ENCODE data around the gene FOXE1.

FOXE1 gene

GRCh38 chr9:97853056-97853843 is at the start of gene FOXE1:
Gene FOXE1, plus strand, starts transcription at chr9:97853226. Its CDS starts 689 bp downstream, at chr9:97853915.
- no peak for DNase-seq (ENCODE audit: low read depth)

- DNase-seq (ENCODE audit: low read depth) = no peak
These were observed 49.0 kb upstream of the FOXE1 start for GRCh38 chr9:97804059-97804365.

DNA sequence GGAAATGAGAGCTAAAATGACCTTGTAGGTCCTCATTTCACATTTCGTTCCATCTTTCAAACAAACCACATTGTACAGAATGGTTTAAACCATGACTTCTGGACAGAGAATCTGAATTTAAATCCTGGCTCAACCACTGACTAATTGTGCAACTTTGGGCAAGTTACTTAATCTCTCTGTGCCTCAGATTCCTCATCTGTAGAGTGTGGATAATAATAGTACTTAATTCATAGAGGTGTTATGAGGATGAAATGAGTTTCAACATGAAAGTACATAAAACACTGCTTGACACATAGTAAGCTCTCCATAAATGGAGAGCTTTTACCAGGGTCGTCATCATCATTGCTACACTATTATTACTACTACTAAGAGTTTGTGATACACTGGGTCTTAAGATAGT is 46.3 kb upstream of the FOXE1 start:
- DNase-seq (ENCODE audit: low read depth) = no peak

DNA sequence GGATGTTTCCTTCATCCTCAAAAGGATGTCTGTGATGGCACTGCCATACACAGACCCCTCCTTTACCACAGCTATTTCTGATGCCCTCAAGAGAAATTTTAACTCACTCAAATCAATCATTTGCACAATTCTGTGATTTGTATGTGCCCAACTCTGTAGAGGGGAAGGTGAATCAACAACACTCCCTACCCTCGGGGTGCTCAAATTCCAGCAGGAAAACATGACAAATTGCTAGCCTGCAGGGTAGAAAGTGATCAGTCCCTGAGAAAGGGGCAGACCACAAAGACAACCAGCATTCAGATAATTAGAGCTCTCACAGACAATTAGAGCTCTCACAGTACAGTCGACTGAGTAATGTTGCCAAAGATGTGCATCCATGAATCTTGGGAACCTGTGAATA is 45.3 kb upstream of the FOXE1 start:
- no peak for DNase-seq (ENCODE audit: low read depth)

- no peak for DNase-seq (ENCODE audit: low read depth)
These were observed 44.6 kb upstream of the FOXE1 start for GRCh38 chr9:97808415-97808814.

- DNase-seq (ENCODE audit: low read depth) = no peak
These were observed 44.1 kb upstream of the FOXE1 start for GRCh38 chr9:97808972-97809371.

DNA sequence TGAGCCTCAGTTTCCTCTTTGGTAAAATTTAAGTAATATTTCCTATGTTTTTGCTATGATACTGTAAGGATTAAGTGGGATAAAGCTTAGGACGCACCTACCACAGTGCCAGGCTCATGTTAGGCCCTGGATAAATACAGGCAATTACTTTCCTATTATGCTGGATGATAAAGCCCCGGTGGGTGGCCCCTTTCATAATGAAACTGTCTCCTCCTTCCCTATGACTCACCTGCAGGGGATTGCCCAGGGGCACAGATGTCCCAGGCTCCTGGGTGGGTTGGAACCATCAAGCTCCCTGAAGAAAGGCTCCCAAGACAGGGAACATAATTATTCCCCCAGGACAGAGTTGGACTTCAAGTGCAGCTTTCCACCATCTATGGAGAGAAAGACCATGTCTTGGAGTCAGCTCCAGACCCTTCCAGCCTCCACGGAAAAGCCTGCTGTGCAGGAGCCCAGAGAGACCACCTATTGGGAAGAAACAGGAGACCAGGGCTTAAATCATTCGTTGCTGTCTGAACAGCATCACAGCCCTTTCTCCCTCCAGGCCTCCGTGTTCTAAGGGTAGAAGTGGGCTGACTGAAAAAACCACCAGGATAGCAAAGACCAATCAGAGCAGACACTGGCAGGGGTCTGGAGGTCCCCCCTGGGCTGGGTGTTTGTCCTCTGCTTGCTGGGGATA is 43.2 kb upstream of the FOXE1 start:
- no peak for DNase-seq (ENCODE audit: low read depth)

GRCh38 chr9:97811533-97812246 is 41.3 kb upstream of the FOXE1 start:
- DNase-seq (ENCODE audit: low read depth) = no peak

DNA sequence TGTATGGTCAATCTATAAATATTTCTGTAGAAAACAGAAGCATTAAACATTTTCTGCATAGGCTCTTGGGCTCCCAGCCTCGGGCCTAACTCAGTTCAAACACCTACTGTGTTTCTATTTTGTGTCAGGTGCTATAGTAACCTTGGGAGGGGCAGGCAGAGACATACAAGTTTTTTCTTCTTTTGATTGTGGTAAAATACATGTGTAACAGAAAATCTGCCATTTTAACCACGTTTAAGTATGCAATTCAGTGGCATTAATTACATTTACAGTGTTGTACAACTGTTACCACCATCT is 40.8 kb upstream of the FOXE1 start:
- DNase-seq (ENCODE audit: low read depth) = no peak

GRCh38 chr9:97813072-97813471 is 40.0 kb upstream of the FOXE1 start:
- DNase-seq (ENCODE audit: low read depth) = no peak

DNA sequence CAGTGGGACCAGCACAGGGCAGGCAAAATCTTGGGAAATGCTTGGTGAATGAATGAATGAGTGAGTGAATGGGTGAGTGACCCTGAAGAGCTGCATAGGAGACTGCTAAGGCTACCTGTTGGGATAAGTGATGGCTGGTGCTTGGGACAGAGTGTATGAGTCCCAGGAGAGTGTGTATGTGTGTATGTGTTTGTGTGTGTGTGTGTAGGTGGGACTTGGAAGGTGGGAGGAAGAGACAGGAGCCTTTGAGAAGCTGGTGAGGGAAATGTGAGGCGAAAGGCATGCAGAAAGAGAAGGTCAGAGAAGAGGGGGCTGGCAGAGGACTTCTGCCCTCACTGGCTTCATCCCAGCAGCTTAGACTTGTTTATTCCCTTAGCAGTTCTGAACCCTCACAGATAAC is 33.3 kb upstream of the FOXE1 start:
- DNase-seq (ENCODE audit: low read depth) = no peak

GRCh38 chr9:97820373-97820772 is 32.7 kb upstream of the FOXE1 start:
- DNase-seq (ENCODE audit: low read depth) = no peak

DNA sequence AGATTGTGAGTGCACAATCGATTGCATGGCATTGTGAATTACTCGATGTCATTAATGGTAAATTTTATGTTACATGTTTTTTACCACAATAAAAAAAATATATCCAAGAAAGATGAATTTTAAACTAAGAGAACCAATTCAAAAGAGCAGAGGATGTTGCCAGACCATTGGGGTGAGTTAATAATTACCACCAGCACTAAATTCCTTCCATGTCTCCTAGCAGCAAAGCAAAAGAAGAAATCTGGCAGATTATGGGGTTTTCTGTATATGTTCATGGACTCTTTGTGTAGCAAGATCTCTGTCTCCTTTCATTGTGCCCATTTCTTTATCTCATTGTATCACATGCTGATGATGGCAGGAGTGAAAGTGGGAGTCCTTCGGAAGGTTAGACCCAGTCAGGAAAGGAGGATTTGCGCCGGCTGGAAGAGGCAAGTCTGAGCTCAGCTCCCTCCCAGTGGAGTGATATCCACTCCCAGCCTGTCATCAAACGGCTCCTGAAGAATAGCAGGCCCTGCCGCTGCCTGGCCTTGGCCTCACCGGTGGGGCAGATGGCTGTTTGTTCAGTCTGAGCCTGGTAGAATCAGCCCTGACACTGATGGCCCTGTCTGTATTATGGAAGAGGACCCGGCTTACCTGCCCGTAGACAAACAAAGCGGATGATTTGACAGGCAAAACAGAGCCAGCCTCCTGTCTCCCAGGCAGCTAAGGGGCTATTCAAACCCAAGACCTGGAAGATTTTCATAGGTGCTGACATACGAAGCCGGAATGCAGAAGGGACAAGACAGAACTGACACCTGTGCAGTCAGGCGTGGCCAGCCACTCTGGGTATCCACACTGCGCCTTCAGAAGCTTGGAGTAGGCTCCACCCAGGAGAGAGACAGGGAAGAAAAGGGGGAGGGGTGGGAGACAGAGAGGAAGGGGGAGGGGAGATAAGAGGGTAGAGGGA is 21.9 kb upstream of the FOXE1 start:
- no peak for DNase-seq (ENCODE audit: low read depth)

DNA sequence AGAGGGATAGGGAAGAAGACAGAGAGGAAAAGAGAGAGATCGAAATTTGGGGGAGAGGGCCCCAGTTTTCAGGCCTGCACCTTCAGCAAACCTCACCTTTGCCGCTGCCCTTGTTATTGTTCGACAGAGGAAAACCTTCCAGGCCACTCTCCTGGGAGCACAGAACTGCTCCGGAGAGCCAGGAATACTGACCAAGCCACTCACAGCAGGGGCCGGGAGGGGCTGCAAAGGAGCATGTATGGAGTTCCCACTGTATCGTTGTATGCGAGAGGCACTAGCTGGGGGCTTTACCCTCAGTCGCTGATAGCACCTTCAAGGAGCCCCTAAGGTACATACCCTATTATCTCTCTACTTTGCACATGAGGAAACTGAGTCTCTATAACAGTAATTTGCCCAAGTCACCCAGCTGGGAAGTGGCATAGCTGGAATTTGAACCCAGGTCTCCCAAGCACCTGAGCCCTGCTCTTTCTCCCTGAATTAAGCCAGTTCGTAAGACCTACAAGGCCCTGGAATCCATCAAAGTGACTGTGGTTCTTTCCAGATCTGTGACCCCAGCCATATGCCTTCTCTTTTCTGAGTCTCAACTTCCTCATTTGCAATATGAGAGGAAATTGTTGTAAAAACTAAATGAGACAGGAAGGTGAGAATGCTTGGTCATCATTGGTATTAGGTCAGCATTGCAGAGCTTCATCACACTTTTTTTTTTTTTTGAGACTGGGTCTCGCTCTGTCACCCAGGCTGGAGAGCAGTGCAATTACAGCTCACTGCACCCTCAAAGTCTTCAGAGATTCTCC is 21.0 kb upstream of the FOXE1 start:
- no peak for DNase-seq (ENCODE audit: low read depth)

DNA sequence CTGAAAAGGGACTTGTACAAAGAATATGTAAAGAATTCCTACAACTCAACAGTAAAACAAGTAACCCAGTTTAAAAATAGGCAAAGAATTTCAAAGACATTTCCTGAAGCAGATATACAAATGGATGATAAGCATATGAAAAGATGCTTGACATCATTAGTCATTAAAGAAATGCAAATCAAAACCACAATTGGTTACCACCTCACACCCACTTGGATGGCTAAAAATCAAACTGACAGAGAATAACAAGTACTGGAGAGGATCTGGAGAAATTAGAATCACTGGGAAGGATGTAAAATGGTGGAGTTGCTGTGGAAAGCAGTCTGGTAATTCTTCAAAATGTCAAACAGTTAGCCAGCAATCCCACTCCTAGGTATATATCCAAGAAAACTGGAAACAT is 12.5 kb upstream of the FOXE1 start:
- no peak for DNase-seq (ENCODE audit: low read depth)

DNA sequence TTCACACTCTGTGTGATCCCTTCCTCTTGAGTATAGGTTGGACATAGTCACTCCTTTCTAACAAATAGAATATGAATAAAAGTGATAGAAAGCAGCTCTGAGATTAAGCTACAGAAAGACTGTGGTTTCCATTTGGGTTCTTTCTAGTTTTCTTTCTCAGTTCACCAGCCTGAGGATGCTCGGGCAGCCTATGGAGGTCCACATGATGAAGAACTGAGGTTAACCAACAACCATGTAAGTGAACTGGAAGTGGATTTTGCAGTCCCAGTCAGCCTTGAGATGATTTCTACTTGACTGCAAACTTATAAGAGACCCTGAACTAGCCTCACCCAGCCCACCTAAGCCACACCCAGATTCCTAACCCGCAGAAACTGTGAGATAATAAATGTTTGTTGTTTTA is 10.1 kb upstream of the FOXE1 start:
- no peak for DNase-seq (ENCODE audit: low read depth)

GRCh38 chr9:97845130-97845529 is 7.9 kb upstream of the FOXE1 start:
- no peak for DNase-seq (ENCODE audit: low read depth)

- no peak for DNase-seq (ENCODE audit: low read depth)
These were observed 7.3 kb upstream of the FOXE1 start for GRCh38 chr9:97845763-97846162.

GRCh38 chr9:97846347-97846746 is 6.7 kb upstream of the FOXE1 start:
- DNase-seq (ENCODE audit: low read depth) = no peak

DNA sequence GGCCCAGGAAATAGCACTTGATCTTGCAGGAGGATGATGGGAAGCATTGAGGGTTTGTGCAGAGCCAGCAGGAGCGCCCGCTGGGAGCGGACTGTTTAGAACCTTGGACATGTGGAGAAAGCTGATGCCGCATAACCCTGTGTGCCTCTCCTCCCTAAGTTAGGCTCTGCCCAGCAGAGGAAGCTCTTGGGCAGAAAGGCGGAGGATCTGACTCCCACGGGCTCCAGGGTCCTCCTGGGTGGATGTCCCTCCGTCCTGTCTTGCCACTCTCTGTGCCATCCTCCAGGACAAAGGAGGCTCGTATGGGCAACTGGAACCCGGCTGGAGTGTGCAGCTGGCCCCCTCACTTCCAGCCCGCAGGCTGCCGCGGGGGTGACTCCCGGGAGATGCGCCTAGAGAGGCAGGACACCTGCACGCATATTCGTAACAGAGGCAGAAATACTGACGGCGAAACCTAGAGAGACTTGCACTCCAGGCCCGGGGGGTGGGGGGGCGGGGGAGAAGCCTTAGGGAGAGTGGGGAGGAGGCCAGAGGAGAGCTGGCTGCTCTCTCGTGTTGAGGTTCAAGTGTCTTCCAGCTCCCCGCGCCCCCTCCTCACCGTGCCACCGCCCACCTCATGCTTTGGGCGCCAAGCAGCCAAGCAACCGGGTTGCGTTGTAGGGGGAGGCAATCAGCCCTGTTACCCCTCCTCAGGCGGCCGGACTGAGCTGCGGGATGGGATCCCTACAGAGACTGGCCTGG is 5.4 kb upstream of the FOXE1 start:
- no peak for DNase-seq (ENCODE audit: low read depth)

DNA sequence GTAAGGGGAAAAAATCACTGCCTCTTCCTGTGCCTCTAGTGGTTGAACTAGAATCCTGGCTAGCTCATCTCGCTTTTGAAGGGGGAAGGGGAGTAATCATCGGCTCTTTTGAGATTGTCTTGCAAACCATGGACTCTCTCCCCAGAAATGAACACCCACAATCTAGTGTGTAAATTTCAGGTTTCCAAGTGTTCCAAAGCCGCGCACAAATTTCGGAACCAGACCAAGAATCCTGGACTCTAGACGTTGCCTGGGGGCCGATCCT is 4.9 kb upstream of the FOXE1 start:
- no peak for DNase-seq (ENCODE audit: low read depth)

All from stimulated activated CD8-positive, alpha-beta memory T cell treated with anti-CD3 and anti-CD28 coated beads, Interleukin-15, amount 100 ng/mL, for 24 hours (primary cell).